ENCODE data around the gene ACCSL.

Gene ACCSL

DNA sequence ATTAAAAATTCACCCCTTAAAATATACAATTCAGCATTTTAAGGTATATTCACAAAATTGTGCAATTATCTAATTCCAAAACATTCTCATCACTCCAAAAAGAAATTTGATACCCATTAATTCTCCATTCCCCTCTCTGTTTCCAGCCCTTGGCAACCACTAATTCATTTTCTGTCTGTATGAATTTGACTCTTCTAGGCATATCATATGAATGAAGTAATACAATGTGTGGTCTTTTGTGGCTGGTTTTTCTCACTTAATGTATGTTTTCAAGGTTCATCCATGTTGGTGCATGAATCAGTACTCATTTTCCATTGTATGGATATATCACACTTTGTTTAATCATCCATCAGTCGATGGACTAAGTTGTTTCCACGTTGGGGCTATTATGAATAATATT is 29.0 kb upstream of the ACCSL start:
- DNase-seq = no peak

DNA sequence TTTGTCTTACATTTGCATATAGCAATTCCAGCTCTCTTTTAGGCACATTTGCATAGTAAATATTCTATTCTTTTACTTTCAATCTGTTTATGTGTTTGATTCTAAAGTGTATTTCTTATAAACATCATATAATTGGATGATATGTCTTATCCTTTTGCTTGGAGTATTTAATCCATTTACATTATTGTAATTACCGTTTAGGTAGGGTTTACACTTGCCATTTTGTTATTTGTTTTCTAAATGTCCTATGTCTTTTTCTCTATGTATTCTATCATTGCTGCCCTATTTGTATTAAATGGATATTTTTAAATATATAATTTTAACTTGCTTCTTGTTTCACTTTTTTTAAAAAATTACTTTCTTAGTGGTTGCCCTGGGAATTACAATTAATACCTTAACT is 22.8 kb upstream of the ACCSL start:
- DNase-seq = no peak

DNA sequence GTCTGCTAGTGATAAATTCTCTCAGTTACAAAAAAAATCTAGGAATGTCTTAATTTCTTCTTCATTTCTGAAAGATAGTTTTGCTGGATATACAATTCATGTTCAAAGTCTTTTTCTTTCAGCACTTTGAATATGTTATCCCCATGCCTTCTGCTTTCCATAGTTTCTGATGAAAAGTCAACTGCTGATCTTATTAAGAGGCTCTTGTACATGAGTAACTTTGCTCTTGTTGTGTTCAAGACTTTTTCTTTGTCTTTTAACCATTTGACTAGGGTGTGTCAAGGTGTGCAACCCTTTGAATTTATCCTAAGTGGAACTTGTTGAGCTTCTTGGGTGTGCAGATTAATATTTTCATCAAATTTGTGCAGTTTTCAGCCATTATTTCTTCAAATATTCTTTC is 22.1 kb upstream of the ACCSL start:
- no peak for DNase-seq

DNA sequence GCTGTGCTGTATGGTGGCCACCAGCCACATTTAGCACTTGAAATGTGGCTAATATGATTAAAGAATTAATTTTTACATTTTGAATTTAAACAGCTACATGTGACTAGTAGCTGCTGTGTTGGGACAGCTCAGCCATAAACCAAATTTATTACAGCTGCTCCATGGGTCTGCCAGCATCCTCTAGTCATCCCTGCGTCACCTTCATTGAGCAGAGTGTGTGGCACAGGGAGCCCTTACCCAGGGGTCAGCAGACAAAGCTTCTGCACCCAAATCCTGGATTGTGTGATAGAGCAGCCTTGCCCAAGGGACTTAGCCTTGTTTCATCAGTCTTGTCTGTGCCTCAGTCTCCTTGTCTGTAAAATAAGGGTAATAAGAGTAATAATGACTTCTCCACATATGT is 19.4 kb upstream of the ACCSL start:
- DNase-seq = no peak

DNA sequence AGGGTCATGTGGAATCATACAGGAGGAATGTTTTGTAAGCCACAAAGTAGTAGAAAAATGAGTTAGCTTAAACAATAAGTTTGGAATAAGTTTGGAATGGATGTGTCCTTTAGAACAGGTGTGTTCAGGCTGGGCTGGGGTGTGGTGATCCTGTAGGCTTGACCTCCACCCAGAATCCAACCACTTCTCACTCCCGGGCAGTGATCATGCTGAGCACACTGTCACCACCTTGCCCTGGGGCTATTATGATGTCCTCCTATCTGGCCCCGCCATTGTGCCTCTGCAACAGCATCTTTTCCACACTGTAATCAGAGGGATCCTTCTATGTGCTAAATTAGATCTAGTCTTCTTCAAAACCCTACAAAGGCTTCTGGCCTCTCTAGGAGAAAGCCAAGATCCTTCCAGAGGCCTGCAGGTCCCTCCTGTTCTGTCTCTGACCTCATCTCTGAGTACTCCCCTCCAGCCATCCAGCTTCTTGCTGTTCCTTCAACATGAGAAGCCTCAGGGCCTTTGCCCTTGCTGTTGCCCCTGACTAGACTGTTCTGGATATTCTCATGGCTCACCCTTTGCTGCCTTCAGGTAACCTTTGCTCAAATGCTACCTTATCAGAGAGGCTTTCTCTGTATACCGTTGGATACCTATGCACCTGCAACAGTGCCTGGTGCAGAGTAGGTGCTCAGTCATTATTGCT is 18.8 kb upstream of the ACCSL start:
- no peak for DNase-seq

DNA sequence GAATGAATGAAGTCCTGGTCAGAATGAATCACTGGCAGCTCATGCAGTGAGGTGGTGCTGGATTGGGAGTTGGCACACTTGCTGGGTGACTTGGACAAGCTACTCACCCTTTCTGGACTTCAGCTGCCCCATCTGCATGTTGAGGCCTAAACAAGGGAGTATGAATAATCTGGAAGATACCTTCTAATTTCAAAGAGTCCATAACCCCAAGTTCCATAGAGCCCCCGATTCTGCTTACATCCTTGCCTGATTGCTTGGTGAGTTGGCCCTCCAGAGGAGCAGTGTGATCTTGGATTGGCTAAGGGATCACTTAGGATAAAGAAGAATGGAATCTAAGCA is 18.3 kb upstream of the ACCSL start:
- DNase-seq = no peak

DNA sequence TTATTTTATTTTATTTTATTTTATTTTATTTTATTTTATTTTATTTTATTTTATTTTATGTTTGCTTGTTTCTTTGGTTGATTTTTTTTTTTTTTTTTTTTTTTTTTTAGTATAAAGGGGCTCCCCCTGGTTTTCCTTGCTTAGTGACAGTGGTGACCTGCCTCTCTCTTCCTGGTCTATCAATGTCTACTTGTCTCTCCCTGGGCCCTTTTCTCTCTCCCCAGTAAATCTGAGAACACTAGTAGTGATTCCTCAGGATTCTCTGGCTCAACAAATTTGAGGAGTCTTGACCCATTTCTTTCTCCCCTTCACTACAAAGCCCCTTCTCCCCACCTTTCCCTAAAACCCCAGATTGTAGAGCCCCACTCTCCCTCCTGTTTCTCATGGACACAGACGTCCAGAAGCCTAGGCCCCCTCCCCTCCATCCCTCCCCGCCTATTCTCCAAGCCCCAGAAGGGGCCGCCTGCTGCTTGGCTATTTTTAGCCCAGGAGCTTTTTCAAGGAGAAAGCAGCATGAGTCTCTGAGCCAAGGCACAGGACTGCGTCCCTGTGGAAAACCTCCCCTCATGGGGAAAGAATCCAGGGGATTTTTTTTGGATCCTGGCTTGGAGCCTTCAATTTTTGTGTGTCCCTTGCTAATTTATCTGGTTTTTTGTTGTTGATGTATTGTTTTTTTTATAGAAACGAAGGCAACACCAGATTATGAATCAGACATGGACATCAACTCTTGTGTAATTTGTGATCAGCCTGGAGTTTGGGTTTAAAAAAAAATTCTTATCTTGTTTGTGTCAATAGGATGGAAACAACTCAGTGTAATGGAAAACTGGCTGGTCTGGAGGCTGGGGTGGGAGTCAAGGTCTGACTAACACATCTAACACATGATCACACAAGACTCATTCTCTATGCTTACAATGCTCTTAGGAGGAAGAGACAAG is 17.5 kb upstream of the ACCSL start:
- no peak for DNase-seq

DNA sequence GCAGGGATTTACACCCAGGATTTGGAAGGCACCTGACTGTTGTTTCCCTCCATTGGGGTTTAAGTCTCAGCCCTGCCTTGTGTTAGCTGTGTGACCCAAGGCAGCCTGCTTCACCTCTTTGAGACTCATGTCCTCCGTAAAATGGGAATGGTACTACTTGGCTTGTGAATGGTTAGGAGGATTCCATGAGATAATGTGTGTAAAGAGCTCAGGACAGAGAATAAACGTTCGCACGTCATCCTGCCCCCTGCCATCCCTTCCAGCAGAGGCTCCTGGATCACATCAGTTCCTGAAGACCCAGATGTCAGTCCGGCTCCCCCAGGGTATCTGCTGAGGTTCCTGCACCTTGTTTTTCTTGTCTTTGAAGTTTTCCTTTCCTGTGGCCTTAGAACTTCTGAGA is 16.8 kb upstream of the ACCSL start:
- no peak for DNase-seq

DNA sequence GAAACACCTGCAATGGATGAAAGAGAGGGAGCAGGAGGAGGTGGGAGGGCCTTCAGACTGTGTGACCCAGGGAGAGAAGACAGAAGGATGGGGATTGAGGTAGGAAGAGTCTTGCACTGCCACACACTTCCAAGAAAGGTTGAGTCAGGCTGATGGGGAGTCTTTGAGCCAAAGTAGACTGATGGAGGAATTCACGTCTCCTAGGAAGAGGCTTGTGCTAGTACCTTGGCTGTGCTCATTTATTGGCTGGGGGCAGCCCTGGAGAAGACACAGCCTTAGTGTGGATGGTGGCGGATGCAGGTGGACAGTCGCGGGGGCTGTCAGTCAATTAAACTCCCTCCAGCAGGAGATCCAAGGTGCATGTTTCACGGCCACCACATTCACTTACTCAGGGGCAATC is 16.2 kb upstream of the ACCSL start:
- DNase-seq = no peak

DNA sequence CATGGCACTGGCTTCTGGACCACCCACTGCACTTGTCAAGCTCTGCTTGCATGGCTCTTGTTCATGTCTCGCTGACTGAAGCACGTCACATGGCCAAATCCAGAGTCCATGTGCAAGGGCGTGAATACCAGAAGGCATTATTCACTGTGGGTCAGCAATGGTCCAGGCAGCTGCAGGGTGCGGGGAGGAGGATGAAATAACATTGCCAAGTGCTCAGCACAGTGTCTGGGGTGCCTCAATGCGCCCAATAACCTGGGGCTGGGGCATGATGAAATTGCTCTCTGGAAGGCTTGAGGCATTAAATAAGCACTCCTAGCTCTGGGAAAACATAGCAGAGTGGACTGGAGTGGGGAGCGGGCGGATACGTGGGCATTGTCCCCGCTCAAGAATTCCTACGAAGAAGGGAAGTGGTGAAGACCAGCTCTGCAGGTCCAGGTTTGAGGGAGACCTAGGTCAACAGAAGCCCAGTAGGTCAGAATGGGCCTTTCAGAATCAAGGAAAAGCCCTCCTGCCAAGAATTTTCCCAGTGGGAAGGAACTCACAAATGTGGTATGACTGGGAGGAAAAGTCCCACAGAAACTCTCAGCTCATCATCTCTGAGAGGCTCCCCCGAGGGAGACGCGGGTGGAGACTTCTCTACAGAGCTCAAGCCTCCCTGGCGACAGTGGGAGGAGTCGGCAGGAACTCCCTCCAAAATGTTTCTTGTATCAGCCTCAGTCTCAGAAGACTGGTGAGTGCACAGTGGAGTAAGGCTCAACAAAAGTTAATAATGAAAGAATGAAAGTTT is 15.3 kb upstream of the ACCSL start:
- no peak for DNase-seq

DNA sequence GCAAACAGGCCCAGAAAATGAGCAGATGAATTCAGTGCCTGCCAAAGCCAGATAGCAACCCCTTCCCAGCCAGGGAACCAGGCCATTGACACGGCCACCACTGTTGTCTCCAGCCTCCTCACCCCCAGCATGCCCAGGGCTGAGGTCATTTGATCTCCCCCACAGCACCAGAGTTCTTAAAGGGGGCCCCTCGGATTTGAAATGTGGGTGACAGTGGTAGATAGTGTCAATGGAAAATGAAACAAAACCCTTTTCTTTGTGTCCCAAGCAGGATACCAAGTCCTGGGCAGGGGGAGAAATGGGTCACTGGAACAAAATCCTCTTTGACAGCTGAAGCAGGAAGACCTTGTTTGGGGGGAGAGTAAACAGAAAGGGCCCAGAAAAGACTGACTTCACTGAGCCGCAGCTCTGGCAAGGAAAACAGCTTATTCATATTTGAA is 14.3 kb upstream of the ACCSL start:
- DNase-seq = no peak

DNA sequence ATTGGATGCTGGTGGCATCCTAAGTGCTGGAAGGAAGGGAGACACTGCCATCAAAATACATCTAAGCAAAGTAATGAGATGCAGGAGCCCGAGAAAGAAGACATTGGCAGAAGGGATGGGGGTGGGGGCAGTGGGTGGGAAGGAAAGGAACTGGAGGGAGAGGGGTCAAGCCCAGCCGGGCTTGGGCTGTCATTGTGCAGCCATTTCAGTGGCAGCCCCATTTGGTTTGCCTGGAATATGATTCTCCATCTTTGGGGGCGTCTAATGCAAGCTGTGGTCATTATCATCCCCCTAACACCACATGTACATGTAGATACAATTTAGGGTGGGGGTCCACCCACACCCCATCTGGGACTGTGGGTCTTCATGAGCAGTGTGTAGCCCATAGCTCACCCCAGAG is 13.9 kb upstream of the ACCSL start:
- no peak for DNase-seq

DNA sequence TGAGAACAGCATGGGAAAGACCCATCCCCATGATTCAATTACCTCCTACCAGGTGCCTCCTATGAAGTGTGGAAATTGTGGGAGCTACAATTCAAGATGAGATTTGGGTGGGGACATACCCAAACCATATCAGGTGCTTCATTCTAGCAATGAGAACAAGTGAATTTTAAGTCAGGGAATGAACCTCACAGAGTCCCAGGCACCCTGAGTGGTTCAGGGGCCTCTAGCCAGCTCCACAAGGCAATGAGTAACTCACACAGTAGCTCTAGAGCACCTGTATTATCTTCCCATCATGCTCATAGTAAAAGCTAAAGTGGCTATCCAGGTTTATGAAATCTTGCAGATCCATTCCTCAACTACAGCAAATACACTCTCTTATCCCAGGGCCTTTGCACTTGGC is 13.1 kb upstream of the ACCSL start:
- DNase-seq = no peak

DNA sequence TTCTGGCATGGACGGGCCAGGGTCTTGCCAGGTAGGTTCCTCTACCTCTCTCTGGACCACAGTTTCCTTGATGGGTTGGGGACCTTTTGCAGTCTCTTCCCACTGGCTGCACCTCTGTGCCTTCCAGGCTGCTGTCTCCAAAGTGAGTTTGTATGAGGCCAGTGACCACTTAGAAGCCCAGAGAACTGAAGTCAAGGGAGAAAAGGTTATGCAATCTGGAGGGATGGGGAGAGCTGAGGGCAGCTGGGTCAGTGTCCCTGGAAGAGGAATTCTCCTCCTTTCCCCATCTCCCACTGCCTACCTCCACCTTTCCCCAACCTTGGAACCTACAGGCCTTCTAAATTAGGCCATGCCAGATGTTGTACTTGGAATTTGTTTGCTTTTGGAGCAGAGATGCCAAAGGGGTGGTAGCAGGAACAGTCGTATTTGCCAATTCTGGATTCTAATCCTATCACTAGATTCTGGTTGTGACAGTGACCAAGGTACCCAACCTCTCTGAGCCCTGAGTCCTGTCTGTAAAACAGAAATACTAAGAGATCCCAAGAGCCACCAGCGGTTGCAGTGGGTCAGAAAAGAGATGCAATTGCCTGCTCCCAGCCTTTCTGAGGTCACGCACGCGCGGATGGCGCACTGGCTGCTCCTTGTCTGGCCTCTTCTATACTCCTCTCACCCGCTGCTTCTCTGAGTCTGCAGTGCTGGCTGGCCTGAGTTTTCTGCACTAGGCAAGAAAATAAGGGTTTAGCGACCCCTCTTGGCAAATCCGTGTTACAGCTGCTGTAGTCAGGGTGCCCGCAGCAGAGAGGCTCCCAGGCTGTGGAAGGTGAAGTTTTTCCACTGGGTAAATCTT is 10.7 kb upstream of the ACCSL start:
- DNase-seq = no peak

DNA sequence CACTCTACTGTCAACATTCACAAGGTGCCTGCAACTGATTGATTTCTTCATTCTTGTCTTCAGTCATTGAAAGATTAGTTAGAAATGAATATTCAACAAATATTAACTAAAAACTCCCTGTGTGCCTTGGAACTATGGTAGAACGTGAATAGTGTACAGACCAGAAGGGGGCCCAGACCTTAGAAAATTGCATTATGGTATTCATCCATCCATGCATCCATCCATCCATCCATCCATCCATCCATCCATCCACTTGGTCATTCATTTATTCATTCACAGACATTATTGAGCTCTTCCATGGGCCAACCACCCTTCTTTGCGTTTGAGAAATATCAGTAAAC is 10.2 kb upstream of the ACCSL start:
- DNase-seq = no peak

DNA sequence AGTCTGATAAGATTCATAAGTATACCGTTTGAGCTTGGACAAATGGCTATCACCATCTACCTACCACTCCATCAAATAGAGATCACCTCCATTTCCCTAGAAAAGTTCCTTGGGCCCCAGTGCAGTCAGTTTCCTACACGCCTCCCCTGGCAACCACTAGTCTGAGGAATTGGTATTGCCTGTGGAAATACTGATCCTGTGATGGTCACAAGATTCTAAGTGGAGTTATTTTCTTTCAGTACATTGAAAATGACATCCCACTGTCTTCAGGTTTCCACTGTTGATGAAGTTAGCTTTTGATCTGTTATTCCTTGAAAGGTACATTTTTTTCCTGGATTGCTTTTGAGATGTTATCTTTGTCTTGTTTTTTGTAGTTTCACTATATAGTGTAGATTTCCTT is 4.6 kb upstream of the ACCSL start:
- DNase-seq = no peak

DNA sequence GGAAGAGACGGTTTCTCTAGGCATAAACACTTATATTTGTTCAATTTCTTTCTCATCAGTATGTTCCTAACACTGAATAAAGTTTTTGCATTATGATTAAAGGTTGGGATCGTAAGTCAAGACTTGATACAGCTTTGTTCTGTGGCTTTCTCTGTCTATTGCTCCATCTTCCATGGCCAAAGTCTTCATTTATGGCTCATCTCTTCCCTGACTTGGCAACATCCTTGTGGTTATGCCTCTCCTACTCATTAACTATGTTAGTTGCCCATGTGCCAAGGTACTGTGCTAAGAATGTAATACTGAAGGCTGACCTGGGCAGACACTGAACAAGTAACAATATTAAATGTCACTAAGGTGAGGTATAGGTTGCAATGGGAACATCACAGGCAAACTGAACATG is 1.6 kb upstream of the ACCSL start:
- DNase-seq = no peak

DNA sequence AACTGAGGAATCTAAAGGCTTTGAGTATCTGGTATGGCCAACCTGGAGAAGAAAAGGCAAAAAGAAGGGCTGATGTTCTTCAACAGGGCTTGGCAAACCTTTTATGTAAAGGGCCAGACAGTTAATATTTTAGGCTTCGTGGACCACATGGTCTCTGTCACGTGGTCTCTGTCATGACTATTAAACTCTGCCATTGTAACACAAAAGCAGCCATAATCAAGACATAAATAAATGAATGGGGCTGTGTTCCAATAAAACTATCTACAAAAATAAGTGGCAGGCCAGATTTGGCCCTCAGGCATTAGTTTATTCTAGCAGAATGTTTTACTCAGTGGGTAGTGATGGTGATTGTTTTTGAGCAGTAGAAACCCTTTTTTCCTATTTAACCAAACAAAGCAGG is 483 bp upstream of the ACCSL start:
- DNase-seq = no peak

DNA sequence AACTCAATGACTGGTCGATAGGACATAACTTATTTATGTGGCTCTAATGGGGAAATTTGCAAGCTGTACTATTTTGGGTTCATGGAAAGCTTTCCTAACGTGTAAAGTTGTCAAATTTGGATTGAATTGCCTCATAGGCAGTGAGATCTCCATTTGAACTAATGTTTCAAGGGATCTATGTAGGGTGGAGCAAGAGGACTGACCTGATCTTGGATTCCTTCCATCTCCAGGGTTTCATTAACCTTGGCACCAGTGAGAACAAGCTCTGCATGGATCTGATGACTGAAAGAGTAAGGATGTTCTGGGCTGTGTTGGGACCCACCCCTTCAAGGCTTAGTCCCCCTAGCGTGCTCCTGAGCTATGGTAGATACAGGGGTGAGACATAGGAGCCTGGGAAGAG is 2.1 kb downstream of the ACCSL start:
- DNase-seq = no peak

DNA sequence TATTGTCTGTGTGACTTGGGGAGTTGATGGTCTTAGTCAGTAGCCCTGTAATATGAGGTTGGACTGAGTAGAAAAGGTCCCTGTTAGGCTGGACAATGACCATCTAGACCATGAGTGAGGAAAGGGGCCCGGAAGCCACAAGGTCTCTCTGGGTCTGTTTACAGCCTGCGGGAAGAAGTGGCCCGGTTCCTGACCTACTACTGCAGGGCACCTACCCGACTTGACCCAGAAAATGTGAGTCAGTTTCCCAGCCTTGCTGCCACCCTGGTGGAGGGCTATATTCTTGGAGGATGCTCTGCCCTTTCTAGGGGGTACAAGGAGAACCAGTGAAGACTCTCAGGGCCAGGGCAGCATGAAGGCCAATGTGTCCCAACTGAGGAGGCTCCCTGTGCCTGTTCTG is 3.4 kb downstream of the ACCSL start:
- DNase-seq = no peak

DNA sequence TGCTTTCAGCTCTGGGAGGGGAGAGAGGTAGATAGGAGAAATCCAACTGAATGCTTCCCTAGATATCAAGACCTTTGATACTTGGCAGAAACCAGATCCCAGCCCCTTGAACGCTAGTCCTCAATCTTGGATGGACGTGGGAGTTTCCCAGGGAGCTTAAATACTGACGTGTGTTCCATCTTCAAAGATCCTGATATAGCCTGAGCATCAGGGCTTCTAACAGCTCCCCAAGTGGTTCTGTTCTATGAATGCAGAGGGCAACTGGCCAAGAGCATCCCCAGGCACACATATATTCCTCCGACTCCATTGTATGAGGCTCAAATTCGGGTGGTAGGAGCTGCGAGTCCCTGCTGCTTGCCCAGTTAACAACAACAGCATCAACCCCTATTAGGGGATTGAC is 9.6 kb downstream of the ACCSL start:
- DNase-seq = no peak

DNA sequence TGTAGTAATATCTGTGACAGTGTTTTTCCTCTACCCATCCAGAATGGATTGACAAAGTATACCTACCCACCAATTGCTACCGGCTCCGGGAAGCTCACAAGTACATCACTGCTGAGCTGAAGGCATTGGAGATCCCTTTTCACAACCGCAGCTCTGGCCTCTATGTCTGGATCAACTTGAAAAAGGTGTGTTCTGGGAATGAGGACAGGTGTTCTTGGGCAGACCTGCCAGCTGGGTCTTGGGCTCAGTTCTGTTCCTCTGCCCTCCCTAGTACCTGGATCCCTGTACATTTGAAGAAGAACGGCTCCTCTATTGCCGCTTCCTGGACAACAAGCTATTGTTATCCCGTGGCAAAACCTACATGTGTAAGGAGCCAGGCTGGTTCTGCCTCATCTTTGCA is 10.5 kb downstream of the ACCSL start:
- no peak for DNase-seq

DNA sequence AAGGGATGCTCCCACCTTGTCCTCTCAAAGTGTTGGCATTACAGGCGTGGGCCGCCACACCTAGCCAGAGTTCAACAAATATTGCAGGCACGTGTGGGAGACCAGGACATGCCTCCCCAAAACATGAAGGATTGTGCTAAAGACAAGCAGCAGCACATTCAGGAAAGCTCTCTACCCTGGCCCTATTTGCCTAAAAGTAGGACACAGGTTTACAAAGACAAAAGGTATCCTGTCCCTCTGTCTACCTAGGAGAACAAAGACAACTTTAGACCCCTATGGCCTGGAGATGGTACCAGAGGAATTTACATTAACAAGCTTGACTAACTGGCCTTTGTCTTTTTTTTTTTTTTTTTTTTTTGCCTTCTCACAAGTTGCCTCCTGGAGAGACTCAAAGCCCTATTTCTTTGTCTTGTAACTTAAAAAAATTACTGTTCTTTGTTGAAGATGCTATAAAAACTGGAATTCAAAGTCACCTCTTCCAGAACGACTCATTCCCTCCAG is 17.4 kb downstream of the ACCSL start:
- DNase-seq = no peak
